H1 (cell line): Measurements from ENCODE around the gene UBA5. TPM values are rescaled to one million over a fixed set of nuclear protein-coding genes. Genes with fewer than 3 reads are reported as not detected.

ENCODE experiments used
- BACH1 ChIP-seq: IDR thresholded peaks from 2 replicates; pipeline ENCODE4 v1.6.1; 2012; ENCODE audit warnings: low read length, improper control_type of control experiment
- BCL11A ChIP-seq, 2 experiments: IDR thresholded peaks; one replicate each; pipeline ENCODE4 v1.6.1; 2011; ENCODE audit warnings: low read depth in 2 of 2, low read length in 2 of 2, mild to moderate bottlenecking in 2 of 2
- BRCA1 ChIP-seq: IDR thresholded peaks from 2 replicates; pipeline ENCODE4 v1.6.1; 2012; ENCODE audit warnings: low read depth, low read length, improper control_type of control experiment
- CHD2 ChIP-seq: IDR thresholded peaks from 2 replicates; pipeline ENCODE4 v1.6.1; 2012; ENCODE audit warnings: low read length, improper control_type of control experiment
- CREB1 ChIP-seq: IDR thresholded peaks from 2 replicates; pipeline ENCODE4 v1.6.1; 2012; ENCODE audit warnings: inconsistent platforms
- GABPA ChIP-seq: IDR thresholded peaks from 2 replicates; pipeline ENCODE4 v1.6.1; 2011; ENCODE audit warnings: mild to moderate bottlenecking, low read length, moderate library complexity, borderline replicate concordance; ENCODE audit not compliant: insufficient read depth
- HDAC2 ChIP-seq, 2 experiments: fragments of 300-600 bp in 1 of 2; sonication (generic) in 1 of 2; IDR thresholded peaks; 2 replicates each; pipeline ENCODE4 v1.6.1; 2011 to 2012; ENCODE audit warnings: low read depth in 2 of 2, low read length in 2 of 2, mild to moderate bottlenecking in 2 of 2, moderate library complexity in 2 of 2, borderline replicate concordance in 1 of 2, inconsistent platforms in 1 of 2
- KDM4A ChIP-seq: IDR thresholded peaks from one replicate; pipeline ENCODE4 v1.7.1; 2012; ENCODE audit warnings: low read depth, mild to moderate bottlenecking, moderate library complexity, low read length, inconsistent platforms; ENCODE audit not compliant: severe bottlenecking
- KDM5A ChIP-seq: fragments of 200-600 bp; IDR thresholded peaks from 2 replicates; pipeline ENCODE4 v1.7.1; 2012; ENCODE audit warnings: mild to moderate bottlenecking, low read length, inconsistent platforms, mixed read lengths
- NRF1 ChIP-seq: IDR thresholded peaks from 2 replicates; pipeline ENCODE4 v1.6.1; 2011; ENCODE audit warnings: mild to moderate bottlenecking, low read depth, low read length, improper control_type of control experiment
- PHF8 ChIP-seq: fragments of 200-600 bp; sonication (generic); conservative IDR thresholded peaks from 2 replicates; pipeline ENCODE4 v1.7.1; 2012; ENCODE audit warnings: low read depth, mild to moderate bottlenecking, inconsistent platforms, low read length, moderate library complexity
- POU5F1 ChIP-seq: IDR thresholded peaks from 2 replicates; pipeline ENCODE4 v1.6.1; 2011; ENCODE audit warnings: low read depth, mild to moderate bottlenecking, low read length, moderate library complexity
- RFX5 ChIP-seq: IDR thresholded peaks from 2 replicates; pipeline ENCODE4 v1.6.1; 2011; ENCODE audit warnings: low read depth, low read length, improper control_type of control experiment, borderline replicate concordance
- RNF2 ChIP-seq: fragments of 200-900, 300-1000 bp; sonication (generic); IDR thresholded peaks from 2 replicates; pipeline ENCODE4 v1.7.1; 2016; ENCODE audit warnings: borderline replicate concordance, low read depth, mild to moderate bottlenecking, antibody characterized with exemption, low read length; ENCODE audit not compliant: poor library complexity, severe bottlenecking; ENCODE audit errors: missing control alignments
- SIX5 ChIP-seq: IDR thresholded peaks from 2 replicates; pipeline ENCODE4 v1.6.1; 2011; ENCODE audit warnings: mild to moderate bottlenecking, low read depth, low read length
- SP2 ChIP-seq: IDR thresholded peaks from 2 replicates; pipeline ENCODE4 v1.6.1; 2012; ENCODE audit warnings: mild to moderate bottlenecking, low read length, inconsistent platforms
- SP4 ChIP-seq: IDR thresholded peaks from 2 replicates; pipeline ENCODE4 v1.6.1; 2012; ENCODE audit warnings: low read length, inconsistent platforms
- SRF ChIP-seq: IDR thresholded peaks from 2 replicates; pipeline ENCODE4 v1.6.1; 2011; ENCODE audit warnings: mild to moderate bottlenecking, low read depth, low read length, moderate library complexity
- TAF1 ChIP-seq: IDR thresholded peaks from 2 replicates; pipeline ENCODE4 v1.6.1; 2011; ENCODE audit warnings: mild to moderate bottlenecking, low read depth, low read length
- TAF7 ChIP-seq: optimal IDR thresholded peaks from 2 replicates; pipeline ENCODE3; 2011; ENCODE audit warnings: low read depth, mild to moderate bottlenecking, inconsistent platforms, low read length, moderate library complexity, borderline replicate concordance
- polyA plus RNA-seq, 7 experiments: library from polyadenylated mRNA; depleted of rRNA in 3 of 7; stranded (reverse) in 5 of 7; unstranded in 2 of 7; fragments of >200 nt in 5 of 7; fragments of 200-250 nt in 2 of 7; gene quantifications; 1 replicate in 5 of 7; 2 replicates in 1 of 7; 4 replicates in 1 of 7; pipeline versions ENCODE4 v1.2.1 to v1.2.3, GENCODE V29; 2011 to 2013; ENCODE audit warnings: missing spikeins in 2 of 7, mixed read lengths in 2 of 7
- total RNA-seq: library from RNA; stranded (reverse); fragmentation: NEBNext Ultra II Directional; extraction: Animal tissue kit (Norgen Biotek cat#: 25700); gene quantifications from 2 replicates; pipeline ENCODE4 v1.2.1, GENCODE V29; 2021
- TF ChIP-seq, protein P1 (sequence below): IDR thresholded peaks from 2 replicates; pipeline ENCODE4 v1.6.1; 2011; ENCODE audit warnings: low read depth, mild to moderate bottlenecking, low read length; ENCODE audit not compliant: insufficient read depth
- TF ChIP-seq, protein P2 (sequence below): IDR thresholded peaks from 2 replicates; pipeline ENCODE4 v1.6.1; 2012; ENCODE audit warnings: low read length, inconsistent platforms

Gene UBA5
- total and polyA plus RNA-seq, 2 of the 8 experiments (the other 6 are each of a cell fraction or from before 2014, with no cell fraction given), result 11.0 to 28.0 TPM

DNA sequence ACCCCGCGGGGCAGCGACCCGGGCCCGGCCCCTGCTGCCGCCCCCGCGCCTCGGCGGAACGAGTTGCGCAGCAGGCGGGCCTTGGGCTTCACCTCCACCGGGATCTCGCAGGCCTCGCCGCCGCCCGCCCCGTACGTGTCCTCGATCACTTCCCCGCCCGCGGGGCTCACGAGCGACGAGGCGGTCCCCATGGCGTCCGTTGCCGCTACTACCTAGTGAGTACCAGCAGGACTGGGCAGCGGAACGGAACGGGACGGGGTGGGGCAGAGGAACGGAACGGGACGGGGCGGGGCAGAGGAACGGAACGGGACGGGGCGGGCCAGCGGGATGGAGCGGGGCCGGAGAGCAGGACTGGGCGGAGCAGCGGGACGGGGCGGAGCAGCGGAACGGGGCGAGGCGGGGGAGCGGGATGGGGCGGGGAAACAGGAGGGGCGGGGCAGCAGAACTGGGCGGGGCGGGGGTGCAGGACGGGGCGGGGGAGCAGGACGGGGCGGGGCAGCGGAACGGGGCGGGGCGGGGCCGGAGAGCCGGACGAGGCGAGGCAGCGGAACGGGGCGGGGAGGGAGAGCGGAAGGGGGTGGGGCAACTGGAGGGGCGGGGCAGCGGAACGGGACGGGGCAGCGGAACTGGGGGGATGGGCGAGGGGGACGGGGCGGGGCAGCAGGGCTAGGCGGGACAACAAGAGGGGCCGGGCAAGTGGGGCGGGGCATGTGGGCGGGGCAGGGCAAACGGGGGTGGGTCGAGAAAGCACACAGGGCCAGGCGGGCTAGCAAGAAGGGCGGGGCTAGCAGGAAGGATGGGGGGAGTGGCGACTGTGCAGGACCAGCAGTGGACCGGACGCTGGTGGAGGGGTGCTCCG, 62.3 kb downstream of the UBA5 start, which contains the start of gene NPHP3 (continued):
- TF ChIP-seq, protein P1, sequence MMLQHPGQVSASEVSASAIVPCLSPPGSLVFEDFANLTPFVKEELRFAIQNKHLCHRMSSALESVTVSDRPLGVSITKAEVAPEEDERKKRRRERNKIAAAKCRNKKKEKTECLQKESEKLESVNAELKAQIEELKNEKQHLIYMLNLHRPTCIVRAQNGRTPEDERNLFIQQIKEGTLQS, result no peak
- TF ChIP-seq BRCA1 (no peak), SIX5 (no peak), BCL11A (IDR thresholded peaks at IDR 0.05; ENCODE audit: low read depth in 2 of 2, low read length in 2 of 2) (no peak), TAF1 (peak; percentile 48), KDM5A (no peak), KDM4A (no peak), CREB1 (no peak), HDAC2 (IDR thresholded peaks at IDR 0.05; ENCODE audit: borderline replicate concordance in 1 of 2, low read depth in 2 of 2, low read length in 2 of 2) (0 out of 4 replicates have a peak, but pooled peaks of 1 of the 2 experiments have one; percentile 40), POU5F1 (no peak), RFX5 (no peak), NRF1 (no peak), BACH1 (peak; percentile 67; the same call in 1 of the 2 replicates), TAF7 (no peak), CHD2 (no peak), SP2 (no peak), SP4 (no peak), PHF8 (peak; percentile 67), GABPA (no peak), RNF2 (no peak), SRF (no peak)
- TF ChIP-seq, protein P2, sequence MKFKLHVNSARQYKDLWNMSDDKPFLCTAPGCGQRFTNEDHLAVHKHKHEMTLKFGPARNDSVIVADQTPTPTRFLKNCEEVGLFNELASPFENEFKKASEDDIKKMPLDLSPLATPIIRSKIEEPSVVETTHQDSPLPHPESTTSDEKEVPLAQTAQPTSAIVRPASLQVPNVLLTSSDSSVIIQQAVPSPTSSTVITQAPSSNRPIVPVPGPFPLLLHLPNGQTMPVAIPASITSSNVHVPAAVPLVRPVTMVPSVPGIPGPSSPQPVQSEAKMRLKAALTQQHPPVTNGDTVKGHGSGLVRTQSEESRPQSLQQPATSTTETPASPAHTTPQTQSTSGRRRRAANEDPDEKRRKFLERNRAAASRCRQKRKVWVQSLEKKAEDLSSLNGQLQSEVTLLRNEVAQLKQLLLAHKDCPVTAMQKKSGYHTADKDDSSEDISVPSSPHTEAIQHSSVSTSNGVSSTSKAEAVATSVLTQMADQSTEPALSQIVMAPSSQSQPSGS, result no peak
